Activated T-cell treated with anti-CD3 and anti-CD28 coated beads for 48 hours (primary cell): ENCODE measurements around the gene OGN.

Experiments
- DNase-seq: peaks from one replicate; pipeline ENCODE4 v3.0.0-alpha.2; 2020; ENCODE audit warnings: low read depth

The OGN gene

DNA sequence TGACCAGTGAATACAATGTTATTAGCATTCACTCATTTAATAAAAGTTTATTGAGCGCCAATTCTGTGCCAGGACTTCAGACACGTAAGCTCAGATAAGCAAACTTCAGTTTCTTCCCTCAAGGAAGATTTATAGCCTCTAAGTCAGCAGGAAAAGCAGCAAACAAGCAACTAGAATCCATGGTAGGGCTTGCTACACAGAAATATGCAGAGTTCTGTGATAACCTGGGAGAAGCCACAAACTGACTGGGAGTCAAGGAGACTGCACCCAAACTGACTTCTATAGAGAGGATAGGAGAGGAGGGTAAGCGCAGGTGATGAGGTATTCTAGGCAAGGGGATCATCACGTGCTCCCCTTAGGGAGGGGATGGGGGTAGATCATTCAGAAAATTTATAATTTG, 1.4 kb upstream of the OGN start:
- no peak for DNase-seq

GRCh38 chr9:92402826-92403745, 1.3 kb downstream of the OGN start:
- no peak for DNase-seq

GRCh38 chr9:92402360-92402759, 2.0 kb downstream of the OGN start:
- DNase-seq = no peak

DNA sequence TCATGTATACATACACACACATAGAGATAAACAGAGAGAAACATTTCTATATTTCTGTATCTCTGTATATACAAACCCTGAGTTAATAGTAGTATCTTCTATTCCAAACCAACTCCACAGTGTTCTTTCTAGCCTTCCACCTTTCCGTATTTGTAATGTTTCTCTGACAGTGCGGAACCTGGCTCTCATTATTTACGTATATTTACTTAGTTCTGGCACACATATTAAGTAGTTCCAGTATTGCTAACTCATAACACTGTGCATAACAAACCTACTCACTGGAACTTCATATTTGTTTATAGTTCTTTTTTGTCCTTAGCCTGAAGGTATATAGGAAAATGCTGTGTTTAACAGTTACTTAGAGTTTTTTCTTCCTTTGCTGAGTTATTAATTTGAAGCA, 6.5 kb downstream of the OGN start:
- DNase-seq = no peak

DNA sequence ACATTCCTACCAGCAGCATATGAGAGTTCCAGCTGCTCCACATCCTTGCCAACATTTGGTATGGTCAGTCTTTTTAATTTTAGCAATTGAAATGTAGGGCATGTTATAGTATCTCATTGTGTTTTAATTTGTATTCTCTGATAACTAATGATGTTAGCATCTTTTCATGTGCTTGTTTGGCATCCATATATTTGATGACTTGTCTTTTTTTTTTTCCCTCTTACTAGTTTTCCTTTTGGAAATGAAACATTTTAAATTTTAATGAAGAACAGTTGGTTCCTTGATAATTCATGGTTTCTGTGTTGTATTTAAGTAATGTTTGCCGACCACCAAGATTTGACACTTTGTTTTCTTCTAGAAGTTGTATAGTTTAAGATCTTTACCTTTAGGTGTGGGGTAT, 8.8 kb downstream of the OGN start:
- DNase-seq = no peak

DNA sequence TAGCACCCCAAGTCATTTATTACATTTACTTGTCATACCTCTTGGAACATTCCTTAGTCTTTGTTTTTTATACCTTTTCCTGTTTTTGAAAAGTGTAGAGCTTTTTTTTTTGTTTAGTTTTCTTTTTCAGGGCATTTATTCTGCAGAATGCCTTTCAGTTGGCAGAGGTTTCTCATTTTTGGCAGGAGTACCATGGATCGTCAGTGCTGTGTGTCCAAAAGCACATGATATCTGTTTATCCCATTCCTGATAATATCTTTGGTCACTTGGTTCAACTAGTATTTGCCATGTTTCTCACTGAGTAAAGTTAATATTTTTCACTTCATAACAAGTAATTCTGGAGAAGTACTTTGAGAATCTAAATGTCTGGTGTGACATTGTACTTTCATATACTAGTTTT, 10.7 kb downstream of the OGN start:
- DNase-seq = no peak

DNA sequence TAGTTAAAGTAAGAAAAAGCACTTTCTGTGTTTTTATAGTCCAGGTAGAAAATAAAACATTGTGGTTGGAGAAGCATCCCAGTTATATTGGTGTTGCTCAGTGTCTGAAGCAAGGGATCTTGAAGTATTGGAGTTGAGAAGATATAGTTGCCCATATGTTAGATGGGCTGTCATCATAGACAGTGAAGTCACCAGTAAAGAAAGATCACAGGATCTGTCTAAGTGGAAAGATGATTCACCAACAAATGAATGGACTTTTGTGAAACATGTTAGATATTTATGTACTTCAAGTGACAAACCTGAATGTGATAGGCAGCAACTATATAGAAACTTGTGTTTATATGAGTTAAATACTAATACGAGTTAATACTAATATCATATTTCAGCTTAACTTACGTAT, 11.7 kb downstream of the OGN start:
- no peak for DNase-seq

DNA sequence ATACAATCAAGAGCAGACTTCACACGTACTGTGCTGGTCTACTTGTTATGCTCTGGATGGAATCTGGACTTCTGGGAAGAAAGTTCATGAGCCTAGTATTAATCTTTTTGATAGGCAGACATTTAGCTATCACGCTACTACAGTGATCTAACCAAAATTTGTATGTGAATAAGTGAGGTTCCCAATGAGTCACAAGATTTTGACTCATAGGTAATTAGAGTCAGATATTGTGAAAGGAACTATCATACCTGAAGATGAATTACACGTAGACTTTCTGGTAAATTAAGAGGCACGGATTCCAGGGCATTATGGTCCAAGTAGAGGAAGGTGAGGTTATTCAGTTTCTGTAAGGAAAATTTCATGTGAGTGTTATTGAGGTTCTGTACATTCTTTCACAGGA, 18.4 kb downstream of the OGN start:
- no peak for DNase-seq

GRCh38 chr9:92385477-92385876, 18.9 kb downstream of the OGN start:
- no peak for DNase-seq

DNA sequence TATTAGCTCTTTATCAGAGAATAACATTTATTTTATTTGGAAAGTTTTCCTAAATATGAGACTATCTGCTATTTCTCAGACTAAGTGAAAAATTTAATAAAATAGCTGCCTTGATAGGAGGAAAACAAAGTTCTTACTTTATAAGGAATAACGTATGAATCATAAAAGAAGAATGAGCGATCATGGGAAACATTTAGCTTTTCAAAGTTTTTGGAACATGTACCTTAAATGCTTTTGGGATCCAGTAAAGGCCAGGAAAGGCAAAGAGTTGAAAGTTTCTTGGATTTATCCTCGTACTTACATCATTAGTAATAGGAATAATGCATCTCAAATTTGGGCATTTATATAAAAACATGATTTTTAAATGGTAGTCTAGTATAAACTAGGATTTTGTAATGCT, 19.4 kb downstream of the OGN start:
- DNase-seq = no peak

- DNase-seq = no peak
These were observed 20.0 kb downstream of the OGN start for GRCh38 chr9:92384375-92384774.

DNA sequence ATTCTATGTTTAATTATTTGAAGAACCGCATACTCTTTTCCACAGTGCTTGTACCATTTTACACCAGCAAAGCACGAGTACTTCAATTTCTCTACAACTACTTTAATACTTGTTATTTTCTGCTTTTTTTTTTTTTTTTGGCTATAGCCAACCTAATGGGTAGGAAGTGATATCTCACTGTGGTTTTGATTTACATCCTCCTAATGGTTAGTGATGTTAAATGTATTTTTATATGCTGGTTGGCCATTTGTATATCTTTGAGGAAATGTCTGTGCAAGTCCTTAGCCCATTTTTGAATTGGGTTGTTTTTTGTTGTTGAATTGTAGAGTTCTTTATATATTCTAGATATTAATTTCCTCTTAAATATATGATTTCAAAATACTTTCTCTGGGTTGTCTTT, 22.6 kb downstream of the OGN start:
- no peak for DNase-seq

GRCh38 chr9:92380603-92381002, 23.8 kb downstream of the OGN start:
- DNase-seq = no peak

- no peak for DNase-seq
These were observed 25.4 kb downstream of the OGN start for GRCh38 chr9:92378865-92379560.

- DNase-seq = no peak
These were observed 26.5 kb downstream of the OGN start for GRCh38 chr9:92377876-92378275.

- no peak for DNase-seq
These were observed 31.2 kb downstream of the OGN start for GRCh38 chr9:92373167-92373566.

DNA sequence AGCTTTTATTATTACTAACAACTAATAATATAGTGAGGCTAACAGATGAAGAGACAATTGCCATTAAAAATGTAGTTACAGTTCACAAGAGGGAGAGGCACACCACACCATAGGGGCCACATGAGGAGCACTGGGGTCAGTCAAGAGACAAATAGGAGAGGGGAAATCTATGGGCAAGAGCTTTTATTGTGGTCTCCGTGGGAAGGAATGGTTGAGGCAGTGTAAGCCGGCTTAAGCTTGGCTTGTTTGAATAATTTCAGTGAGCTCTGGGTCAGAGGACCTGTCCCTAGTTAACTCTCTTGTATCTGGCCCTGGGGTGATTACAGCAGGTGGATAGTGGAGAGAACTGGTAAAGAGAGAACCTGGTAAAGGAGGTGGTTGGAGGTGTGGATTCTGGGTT, 35.3 kb downstream of the OGN start:
- DNase-seq = no peak

DNA sequence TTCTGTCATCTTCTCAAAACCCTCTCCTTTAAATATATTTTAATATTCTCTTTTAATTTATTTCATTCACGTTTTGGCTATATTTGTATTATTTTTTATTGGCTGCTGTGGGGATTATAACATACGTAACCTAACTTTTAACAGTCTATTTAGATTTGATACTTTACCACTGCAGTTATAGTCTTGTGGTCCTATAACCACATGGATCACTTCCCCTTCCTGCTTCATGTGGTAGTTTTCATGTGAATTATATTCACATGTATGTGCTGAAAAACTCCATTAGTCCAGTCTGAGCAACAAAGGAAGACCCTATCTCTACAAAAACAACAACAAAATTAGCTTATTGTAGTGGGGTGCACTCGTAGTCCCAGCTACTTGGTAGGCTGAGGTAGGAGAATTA, 44.3 kb downstream of the OGN start:
- no peak for DNase-seq

DNA sequence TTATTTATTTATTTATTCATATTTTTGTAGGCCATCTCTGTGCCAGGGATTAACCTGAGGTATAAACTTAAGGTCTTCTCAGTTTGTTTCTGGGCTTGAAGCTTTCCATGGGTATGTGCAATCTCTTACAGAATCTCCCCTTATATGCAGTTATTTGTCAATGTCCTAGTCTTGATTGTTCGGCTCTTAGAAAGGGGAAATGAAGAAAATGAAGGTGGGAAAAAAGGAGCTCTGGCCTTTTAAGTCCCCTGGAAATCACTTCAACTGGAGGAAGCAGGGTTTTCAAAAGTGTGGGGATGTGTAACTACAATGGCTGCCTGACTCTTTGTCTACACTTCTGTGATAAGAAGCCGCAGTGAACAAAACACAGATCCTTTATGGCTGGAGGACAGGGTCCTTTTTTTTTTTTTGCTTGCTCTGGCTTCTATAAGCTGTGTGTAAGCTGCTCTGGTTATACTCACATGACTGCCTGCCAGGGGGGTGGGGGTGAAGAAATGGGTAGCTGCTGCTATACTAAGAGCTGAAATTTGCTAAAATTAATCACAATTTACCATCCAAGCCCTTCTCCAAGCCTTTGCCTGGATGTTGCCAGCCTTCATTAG, 44.9 kb downstream of the OGN start:
- no peak for DNase-seq

- no peak for DNase-seq
These were observed 51.3 kb downstream of the OGN start for GRCh38 chr9:92353051-92353450.

DNA sequence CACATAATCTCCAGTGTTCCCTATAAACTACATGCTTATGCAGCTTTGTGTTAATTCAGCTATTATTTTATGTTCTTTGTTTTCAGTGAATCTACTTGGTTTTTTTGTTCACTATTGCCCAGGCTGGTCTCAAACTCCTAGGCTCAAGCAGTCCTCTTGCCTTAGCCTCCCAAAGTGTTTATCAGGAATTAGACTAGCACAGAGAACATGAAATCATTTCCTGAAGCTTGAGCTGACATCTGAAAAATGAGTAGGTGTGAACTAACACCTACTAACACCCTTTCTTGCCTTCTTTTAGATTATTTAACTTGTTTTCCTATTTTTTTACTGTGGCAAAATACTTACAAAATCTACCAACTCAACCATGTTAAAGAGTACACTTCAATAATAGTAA, 53.6 kb downstream of the OGN start:
- DNase-seq = no peak

GRCh38 chr9:92349771-92350739, 54.3 kb downstream of the OGN start:
- no peak for DNase-seq
